ENCODE measurements around the gene FAM9C.
"Not testable (repeated sequence)": the region's sequence is repeated elsewhere in the genome, so short reads cannot be mapped to it uniquely, and the experiment has no call there.

FAM9C gene

GRCh38 chrX:13064599-13065143, 20.3 kb upstream of the FAM9C start:
- Histone ChIP-seq H3K27me3 (ENCODE audit: low read depth) (no peaks in the 10 kb centered on the region), H3K36me3 (replicated peaks) (no peaks in the 10 kb centered on the region), H3K9me3 (peaks cover 8% of the 10 kb centered on the region), H3K4me1 (no peaks in the 10 kb centered on the region), H3K4me3 (no peak overlapping the region)
- no peak for DNase-seq (ENCODE audit: low spot score in 2 of 2)
- in situ Hi-C loops (cut with MboI; ENCODE audit: low sequenced_read_pairs): no loop called here

- H3K4me3 ChIP-seq; H3K9me3 ChIP-seq; DNase-seq (ENCODE audit: low spot score in 2 of 2); H3K27me3 ChIP-seq (ENCODE audit: low read depth); H3K4me1 ChIP-seq; in situ Hi-C loops (cut with MboI; ENCODE audit: low sequenced_read_pairs); H3K36me3 ChIP-seq (replicated peaks): not testable (repeated sequence)
Measured at GRCh38 chrX:13063124-13063523, 18.7 kb upstream of the FAM9C start.

GRCh38 chrX:13062331-13062730, 17.9 kb upstream of the FAM9C start:
- H3K4me1 ChIP-seq; H3K4me3 ChIP-seq; H3K27me3 ChIP-seq (ENCODE audit: low read depth); in situ Hi-C loops (cut with MboI; ENCODE audit: low sequenced_read_pairs); H3K9me3 ChIP-seq; DNase-seq (ENCODE audit: low spot score in 2 of 2); H3K36me3 ChIP-seq (replicated peaks): not testable (repeated sequence)

GRCh38 chrX:13061215-13061708, 16.8 kb upstream of the FAM9C start:
- H3K9me3 ChIP-seq: not testable (repeated sequence)

GRCh38 chrX:13059637-13060499, 15.4 kb upstream of the FAM9C start:
- Histone ChIP-seq H3K36me3 (replicated peaks) (no peaks in the 10 kb centered on the region), H3K4me1 (no peaks in the 10 kb centered on the region), H3K4me3 (no peak overlapping the region), H3K9me3 (peaks cover 8% of the 10 kb centered on the region), H3K27me3 (ENCODE audit: low read depth) (no peaks in the 10 kb centered on the region)
- in situ Hi-C loops (cut with MboI; ENCODE audit: low sequenced_read_pairs): no loop called here
- no peak for DNase-seq (ENCODE audit: low spot score in 2 of 2)

More at GRCh38 chrX:13061215-13061708, 16.8 kb upstream of the FAM9C start:
- H3K4me3 ChIP-seq; DNase-seq (ENCODE audit: low spot score in 2 of 2); H3K27me3 ChIP-seq (ENCODE audit: low read depth); in situ Hi-C loops (cut with MboI; ENCODE audit: low sequenced_read_pairs); H3K36me3 ChIP-seq (replicated peaks); H3K4me1 ChIP-seq: not testable (repeated sequence)

- no peaks in the 10 kb centered on the region; the same call in 1 of the 2 replicates for H3K9me3 ChIP-seq
- no peaks in the 10 kb centered on the region for H3K27me3 ChIP-seq (ENCODE audit: low read depth)
- in situ Hi-C loops (cut with MboI; ENCODE audit: low sequenced_read_pairs): no loop called here
- no peak overlapping the region for H3K4me3 ChIP-seq
- H3K4me1 ChIP-seq: peaks cover 8% of the 10 kb centered on the region
- no peaks in the 10 kb centered on the region; the same call in 1 of the 2 replicates for H3K36me3 ChIP-seq (replicated peaks)
- DNase-seq (ENCODE audit: low spot score in 2 of 2): no peak
Measured at GRCh38 chrX:13055486-13055885, 11.1 kb upstream of the FAM9C start.

GRCh38 chrX:13053171-13053570, 8.8 kb upstream of the FAM9C start:
- in situ Hi-C loops (cut with MboI; ENCODE audit: low sequenced_read_pairs): no loop called here
- DNase-seq (ENCODE audit: low spot score in 2 of 2): no peak
- Histone ChIP-seq H3K27me3 (ENCODE audit: low read depth) (no peaks in the 10 kb centered on the region), H3K36me3 (replicated peaks) (no peaks in the 10 kb centered on the region; the same call in 1 of the 2 replicates), H3K9me3 (no peaks in the 10 kb centered on the region; the same call in 1 of the 2 replicates), H3K4me3 (no peak overlapping the region), H3K4me1 (peaks cover 8% of the 10 kb centered on the region)

GRCh38 chrX:13051529-13052172, 7.2 kb upstream of the FAM9C start:
- peak in 1 of 2 experiments; percentile 21 for DNase-seq (ENCODE audit: low spot score in 2 of 2)
- in situ Hi-C loops (cut with MboI; ENCODE audit: low sequenced_read_pairs): no loop called here

GRCh38 chrX:13051167-13051528, 6.7 kb upstream of the FAM9C start:
- H3K4me1 ChIP-seq: peaks cover 16% of the 10 kb centered on the region
- in situ Hi-C loops (cut with MboI; ENCODE audit: low sequenced_read_pairs): no loop called here

More at GRCh38 chrX:13051529-13052172, 7.2 kb upstream of the FAM9C start:
- Histone ChIP-seq H3K27me3 (ENCODE audit: low read depth) (no peaks in the 10 kb centered on the region), H3K36me3 (replicated peaks) (no peaks in the 10 kb centered on the region; the same call in 1 of the 2 replicates), H3K4me3 (no peak overlapping the region), H3K9me3 (no peaks in the 10 kb centered on the region; the same call in 1 of the 2 replicates), H3K4me1 (peaks cover 11% of the 10 kb centered on the region)

GRCh38 chrX:13050151-13050550, 5.7 kb upstream of the FAM9C start:
- DNase-seq (ENCODE audit: low spot score in 2 of 2): no peak
- Histone ChIP-seq H3K36me3 (replicated peaks) (no peaks in the 10 kb centered on the region; the same call in 1 of the 2 replicates), H3K27me3 (ENCODE audit: low read depth) (no peaks in the 10 kb centered on the region), H3K4me1 (peaks cover 21% of the 10 kb centered on the region), H3K4me3 (no peak overlapping the region), H3K9me3 (no peaks in the 10 kb centered on the region)
- in situ Hi-C loops (cut with MboI; ENCODE audit: low sequenced_read_pairs): no loop called here

More at GRCh38 chrX:13051167-13051528, 6.7 kb upstream of the FAM9C start:
- DNase-seq (ENCODE audit: low spot score in 2 of 2): no peak
- Histone ChIP-seq H3K36me3 (replicated peaks) (no peaks in the 10 kb centered on the region; the same call in 1 of the 2 replicates), H3K9me3 (no peaks in the 10 kb centered on the region; the same call in 1 of the 2 replicates), H3K27me3 (ENCODE audit: low read depth) (no peaks in the 10 kb centered on the region), H3K4me3 (no peak overlapping the region)

GRCh38 chrX:13048280-13048679, 3.9 kb upstream of the FAM9C start:
- Histone ChIP-seq H3K36me3 (replicated peaks) (no peaks in the 10 kb centered on the region; the same call in 1 of the 2 replicates), H3K4me1 (peaks cover 21% of the 10 kb centered on the region), H3K9me3 (no peaks in the 10 kb centered on the region), H3K4me3 (no peak overlapping the region), H3K27me3 (ENCODE audit: low read depth) (no peaks in the 10 kb centered on the region)
- in situ Hi-C loops (cut with MboI; ENCODE audit: low sequenced_read_pairs): no loop called here
- DNase-seq (ENCODE audit: low spot score in 2 of 2): no peak

GRCh38 chrX:13047759-13048158, 3.3 kb upstream of the FAM9C start:
- DNase-seq (ENCODE audit: low spot score in 2 of 2): no peak
- H3K36me3 ChIP-seq (replicated peaks): no peaks in the 10 kb centered on the region; the same call in 1 of the 2 replicates
- no peaks in the 10 kb centered on the region for H3K27me3 ChIP-seq (ENCODE audit: low read depth)
- in situ Hi-C loops (cut with MboI; ENCODE audit: low sequenced_read_pairs): no loop called here
- H3K4me1 ChIP-seq: peaks cover 21% of the 10 kb centered on the region
- no peaks in the 10 kb centered on the region for H3K9me3 ChIP-seq
- H3K4me3 ChIP-seq: no peak overlapping the region

GRCh38 chrX:13046141-13046855, 1.9 kb upstream of the FAM9C start:
- Histone ChIP-seq H3K27me3 (ENCODE audit: low read depth) (no peaks in the 10 kb centered on the region), H3K36me3 (replicated peaks) (no peaks in the 10 kb centered on the region), H3K4me1 (peaks cover 13% of the 10 kb centered on the region), H3K4me3 (no peak overlapping the region), H3K9me3 (no peaks in the 10 kb centered on the region)
- peak in 1 of 2 experiments; percentile 54 for DNase-seq (ENCODE audit: low spot score in 2 of 2)
- in situ Hi-C loops (cut with MboI; ENCODE audit: low sequenced_read_pairs): no loop called here

Measured in HAP-1 (cell line).